RWPE2 (cell line): ENCODE data around the gene SAMD8.

ENCODE experiments used
- ATAC-seq: fragments of 200-7000 bp; cut with Tn5 transposase; 3 replicates; pipeline ENCODE4 v1.9.1; 2021; ENCODE audit warnings: low read depth
- DNase-seq: peaks from one replicate; pipeline ENCODE4 v3.0.0-alpha.2; 2020; ENCODE audit warnings: low spot score
- H3K27ac ChIP-seq: fragments of 450-650 bp; 2 replicates; pipeline ENCODE4 v1.5.1; 2017; ENCODE audit warnings: mild to moderate bottlenecking; ENCODE audit not compliant: poor library complexity, severe bottlenecking
- H3K27me3 ChIP-seq: fragments of 250-450 bp; sonication (Bioruptor Pico); 2 replicates; pipeline ENCODE4 v1.5.1; 2021; ENCODE audit warnings: mild to moderate bottlenecking, moderate library complexity; ENCODE audit not compliant: insufficient read depth, poor library complexity, severe bottlenecking
- H3K36me3 ChIP-seq: fragments of 250-450 bp; sonication (Bioruptor Pico); 2 replicates; pipeline ENCODE4 v1.5.1; 2020; ENCODE audit warnings: low read depth, mild to moderate bottlenecking, moderate library complexity
- H3K4me1 ChIP-seq: fragments of 250-450 bp; sonication (Bioruptor Pico); 2 replicates; pipeline ENCODE4 v1.5.1; 2021; ENCODE audit warnings: mild to moderate bottlenecking, moderate library complexity; ENCODE audit not compliant: insufficient read depth, poor library complexity, severe bottlenecking
- H3K4me3 ChIP-seq: fragments of 250-450 bp; sonication (Bioruptor Pico); 2 replicates; pipeline ENCODE4 v1.5.1; 2021; ENCODE audit warnings: mild to moderate bottlenecking, moderate library complexity; ENCODE audit not compliant: severe bottlenecking
- H3K9me3 ChIP-seq: fragments of 250-450 bp; sonication (Bioruptor Pico); 2 replicates; pipeline ENCODE4 v1.5.1; 2021; ENCODE audit warnings: mild to moderate bottlenecking, moderate library complexity; ENCODE audit not compliant: severe bottlenecking
- TF ChIP-seq, protein P1 (sequence below): fragments of 450-650 bp; IDR thresholded peaks from one replicate; pipeline ENCODE4 v1.5.1; 2017; ENCODE audit warnings: mild to moderate bottlenecking, moderate library complexity; ENCODE audit not compliant: poor library complexity, severe bottlenecking

SAMD8 gene

DNA sequence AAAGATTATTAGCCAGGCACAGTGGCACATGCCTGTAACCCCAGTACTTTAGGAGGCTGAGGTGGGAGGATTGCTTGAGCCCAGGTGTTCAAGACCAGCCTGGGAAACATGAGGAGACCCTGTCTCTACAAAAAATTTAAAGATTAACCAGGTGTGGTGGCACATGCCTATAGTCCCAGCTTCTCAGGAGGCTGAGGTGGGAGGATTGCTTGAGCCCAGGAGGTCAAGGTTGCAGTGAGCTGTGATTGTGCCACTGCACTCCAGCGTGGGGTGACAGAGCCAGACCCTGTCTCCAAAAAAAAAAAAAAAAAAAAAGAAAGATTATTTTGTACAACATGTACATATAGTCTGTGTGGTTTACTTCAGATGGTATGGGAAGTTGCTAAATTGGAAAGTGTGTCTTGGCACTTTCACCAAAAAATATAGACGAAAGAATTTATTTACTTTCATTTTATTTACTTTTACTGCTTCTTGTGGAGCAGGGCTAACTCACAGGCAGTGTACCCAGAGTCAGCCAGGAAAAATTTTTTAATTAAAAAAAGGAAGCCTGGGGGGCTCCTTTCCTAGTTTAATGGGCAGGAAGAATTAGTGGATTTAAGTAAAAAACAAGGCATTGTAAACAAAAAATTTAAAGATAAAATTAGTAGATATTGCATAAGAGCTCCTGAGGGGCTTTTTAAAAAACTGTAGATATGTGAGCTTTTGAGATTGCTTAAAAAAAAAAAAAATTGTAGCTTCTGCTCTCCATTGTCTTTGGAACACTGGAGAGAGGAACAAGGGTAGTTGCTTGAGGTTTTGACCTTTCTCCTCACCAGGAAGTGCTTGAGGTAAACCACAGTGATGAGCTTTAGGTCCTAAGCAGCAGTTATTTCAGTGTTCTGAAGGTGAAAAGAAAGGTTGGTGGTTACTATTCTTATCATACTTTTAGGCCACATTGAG is 54.5 kb downstream of the SAMD8 start:
- Histone ChIP-seq H3K4me3 (no peak overlapping the region), H3K36me3 (peaks cover 26% of the 10 kb centered on the region), H3K4me1 (no peaks in the 10 kb centered on the region), H3K27me3 (no peaks in the 10 kb centered on the region), H3K27ac (no peak overlapping the region), H3K9me3 (no peaks in the 10 kb centered on the region)
- TF ChIP-seq, protein P1, sequence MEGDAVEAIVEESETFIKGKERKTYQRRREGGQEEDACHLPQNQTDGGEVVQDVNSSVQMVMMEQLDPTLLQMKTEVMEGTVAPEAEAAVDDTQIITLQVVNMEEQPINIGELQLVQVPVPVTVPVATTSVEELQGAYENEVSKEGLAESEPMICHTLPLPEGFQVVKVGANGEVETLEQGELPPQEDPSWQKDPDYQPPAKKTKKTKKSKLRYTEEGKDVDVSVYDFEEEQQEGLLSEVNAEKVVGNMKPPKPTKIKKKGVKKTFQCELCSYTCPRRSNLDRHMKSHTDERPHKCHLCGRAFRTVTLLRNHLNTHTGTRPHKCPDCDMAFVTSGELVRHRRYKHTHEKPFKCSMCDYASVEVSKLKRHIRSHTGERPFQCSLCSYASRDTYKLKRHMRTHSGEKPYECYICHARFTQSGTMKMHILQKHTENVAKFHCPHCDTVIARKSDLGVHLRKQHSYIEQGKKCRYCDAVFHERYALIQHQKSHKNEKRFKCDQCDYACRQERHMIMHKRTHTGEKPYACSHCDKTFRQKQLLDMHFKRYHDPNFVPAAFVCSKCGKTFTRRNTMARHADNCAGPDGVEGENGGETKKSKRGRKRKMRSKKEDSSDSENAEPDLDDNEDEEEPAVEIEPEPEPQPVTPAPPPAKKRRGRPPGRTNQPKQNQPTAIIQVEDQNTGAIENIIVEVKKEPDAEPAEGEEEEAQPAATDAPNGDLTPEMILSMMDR: no peak
- ATAC-seq: no peak
- no peak for DNase-seq

DNA sequence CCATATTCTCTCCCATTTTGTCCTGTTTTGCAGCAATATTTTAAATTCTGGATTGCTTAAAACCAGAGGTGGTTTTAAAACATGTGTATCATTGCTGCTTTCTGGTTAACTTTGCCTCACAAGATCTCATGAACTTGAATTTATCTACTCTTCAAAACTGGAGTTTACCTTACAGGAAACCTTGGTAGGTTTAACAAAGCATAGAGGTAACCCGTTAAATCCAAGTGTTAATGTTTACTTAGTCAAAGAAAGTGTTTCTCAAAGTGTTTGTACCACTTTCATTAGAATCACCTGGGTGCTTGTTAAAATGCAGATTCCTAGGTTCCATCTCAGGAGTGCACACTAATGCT is 55.1 kb downstream of the SAMD8 start:
- no peaks in the 10 kb centered on the region for H3K4me1 ChIP-seq
- ATAC-seq (no peak), DNase-seq (no peak)
- no peak overlapping the region for H3K4me3 ChIP-seq
- no peaks in the 10 kb centered on the region for H3K9me3 ChIP-seq
- no peak overlapping the region for H3K27ac ChIP-seq
- H3K27me3 ChIP-seq: no peaks in the 10 kb centered on the region
- TF ChIP-seq, protein P1: no peak
- H3K36me3 ChIP-seq: peaks cover 26% of the 10 kb centered on the region

DNA sequence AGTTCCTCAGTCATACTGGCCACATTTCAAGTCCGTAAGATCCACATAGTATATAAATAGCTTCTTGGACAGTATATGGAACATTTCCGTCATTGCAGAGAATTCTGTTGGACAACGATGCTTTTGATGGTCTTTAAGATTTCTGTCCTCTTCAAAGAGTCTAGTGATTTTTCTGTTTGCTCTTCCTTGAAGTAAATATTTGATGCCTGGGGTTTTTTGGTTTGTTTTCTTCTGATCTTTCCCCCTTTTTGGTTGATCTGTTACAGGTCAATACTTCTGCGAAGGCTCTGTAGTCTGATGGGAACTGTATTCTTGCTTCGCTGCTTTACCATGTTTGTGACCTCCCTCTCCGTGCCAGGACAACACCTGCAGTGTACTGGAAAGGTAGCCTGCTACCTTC is 56.8 kb downstream of the SAMD8 start:
- DNase-seq: no peak
- ATAC-seq: no peak
- Histone ChIP-seq H3K9me3 (no peaks in the 10 kb centered on the region), H3K27ac (no peak overlapping the region), H3K4me3 (no peak overlapping the region), H3K36me3 (peaks cover 26% of the 10 kb centered on the region), H3K27me3 (no peaks in the 10 kb centered on the region), H3K4me1 (no peaks in the 10 kb centered on the region)
- TF ChIP-seq, protein P1: no peak

- no peak for DNase-seq
- peaks cover 24% of the 10 kb centered on the region for H3K36me3 ChIP-seq
- no peak overlapping the region for H3K4me3 ChIP-seq
- H3K4me1 ChIP-seq: no peaks in the 10 kb centered on the region
- H3K27me3 ChIP-seq: no peaks in the 10 kb centered on the region
- TF ChIP-seq, protein P1: no peak
- no peak overlapping the region for H3K27ac ChIP-seq
- no peaks in the 10 kb centered on the region for H3K9me3 ChIP-seq
- ATAC-seq: no peak
These were observed 58.8 kb downstream of the SAMD8 start for GRCh38 chr10:75170215-75170614.

DNA sequence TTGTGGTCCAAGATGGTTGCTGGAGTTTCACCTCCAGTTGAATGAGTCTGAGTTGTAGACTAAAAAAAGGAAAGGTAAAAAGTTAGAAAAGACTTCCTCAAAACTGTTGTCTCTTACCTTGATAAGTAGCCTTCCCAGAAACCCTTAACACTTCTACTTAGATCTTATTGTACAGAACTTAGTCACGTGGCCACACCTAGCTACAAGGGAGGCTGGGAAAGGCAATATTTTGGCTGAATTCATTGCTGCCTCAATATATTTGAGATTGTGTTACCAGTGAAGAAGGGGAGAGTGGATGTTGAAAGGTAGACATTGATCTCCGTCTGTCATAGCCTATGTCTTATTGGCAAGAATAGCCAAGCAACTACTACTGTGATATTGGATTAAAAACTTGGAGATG is 63.6 kb downstream of the SAMD8 start:
- no peaks in the 10 kb centered on the region for H3K27me3 ChIP-seq
- H3K27ac ChIP-seq: no peak overlapping the region
- DNase-seq (no peak), ATAC-seq (no peak)
- H3K9me3 ChIP-seq: no peaks in the 10 kb centered on the region
- no peaks in the 10 kb centered on the region for H3K4me1 ChIP-seq
- TF ChIP-seq, protein P1: no peak
- peaks cover 36% of the 10 kb centered on the region for H3K36me3 ChIP-seq
- no peak overlapping the region for H3K4me3 ChIP-seq
